Spleen (tissue), 13 donors: Measurements from ENCODE around the gene LRRC53. TPM values are rescaled to one million over a fixed set of nuclear protein-coding genes. Genes with fewer than 3 reads are reported as not detected.

Source experiments
- DNase-seq: peaks from one replicate; pipeline ENCODE4 v3.0.0-alpha.2; 2020
- H3K27ac ChIP-seq, 8 donors: fragments of 200-600 bp; sonication (generic) in 7 of 8; 1 replicate in 4 of 8; 2 replicates in 4 of 8; pipeline versions ENCODE4 v1.5.0 to v1.8.0; 2016 to 2021; ENCODE audit warnings: inconsistent platforms in 4 of 8, mild to moderate bottlenecking in 4 of 8, moderate library complexity in 1 of 8
- H3K27me3 ChIP-seq, 7 donors: fragments of 200-600 bp; sonication (generic) in 6 of 7; replicated peaks in 1 of 7; 1 replicate in 4 of 7; 2 replicates in 3 of 7; pipeline versions ENCODE4 v1.5.0 to v1.8.0; 2016 to 2021; ENCODE audit warnings: inconsistent platforms in 3 of 7, mild to moderate bottlenecking in 1 of 7
- H3K36me3 ChIP-seq, 6 donors: fragments of 200-600 bp; sonication (generic) in 5 of 6; 1 replicate in 4 of 6; 2 replicates in 2 of 6; pipeline versions ENCODE4 v1.5.0 to v1.8.0; 2016 to 2021; ENCODE audit warnings: inconsistent platforms in 2 of 6
- H3K4me1 ChIP-seq, 6 donors: fragments of 200-600 bp; sonication (generic) in 5 of 6; 1 replicate in 3 of 6; 2 replicates in 3 of 6; pipeline versions ENCODE4 v1.5.0 to v1.8.0; 2016 to 2021; ENCODE audit warnings: inconsistent platforms in 3 of 6
- H3K4me3 ChIP-seq, 8 donors: fragments of 200-600 bp; sonication (generic) in 7 of 8; 1 replicate in 4 of 8; 2 replicates in 4 of 8; pipeline versions ENCODE4 v1.5.0 to v1.8.0; 2016 to 2021; ENCODE audit warnings: inconsistent platforms in 4 of 8, mild to moderate bottlenecking in 4 of 8, moderate library complexity in 2 of 8
- H3K9me3 ChIP-seq, 8 donors: fragments of 200-600 bp; sonication (generic) in 7 of 8; 1 replicate in 4 of 8; 2 replicates in 4 of 8; pipeline versions ENCODE4 v1.5.0 to v1.8.0; 2016 to 2021; ENCODE audit warnings: inconsistent platforms in 4 of 8
- CTCF ChIP-seq, 11 experiments: fragments of 200-600 bp in 7 of 11; fragments of 450-650 bp in 4 of 11; sonication (generic) in 4 of 11; IDR thresholded peaks in 8 of 11; conservative IDR thresholded peaks in 3 of 11; 1 replicate in 7 of 11; 2 replicates in 4 of 11; pipeline versions ENCODE4 v1.4.0 to v1.8.0; 2016 to 2021; ENCODE audit warnings: antibody characterized with exemption in 11 of 11, inconsistent platforms in 4 of 11, mild to moderate bottlenecking in 1 of 11
- POLR2A ChIP-seq, 3 donors: fragments of 450-650 bp; IDR thresholded peaks; one replicate each; pipeline ENCODE4 v1.5.1; 2017; ENCODE audit warnings: antibody characterized with exemption in 3 of 3, mild to moderate bottlenecking in 1 of 3
- POLR2AphosphoS5 ChIP-seq, 3 donors: sonication (generic); formaldehyde crosslinking; IDR thresholded peaks; one replicate each; pipeline ENCODE4 v1.5.1; 2017; ENCODE audit warnings: antibody characterized with exemption in 3 of 3
- WGBS, 5 donors: extraction: QIAGEN DNeasy Blood & Tissue Kit in 3 of 5; methylation state at CpG; one replicate each; pipeline versions ENCODE4 v1.1.5 to v1.1.7; 2013 to 2018; 5-methylcytosine and 5-hydroxymethylcytosine counted together
- intact Hi-C: fragments of 100-400 bp; cut with DNase I; formaldehyde crosslinking; loops from one replicate; pipeline ENCODE4 v1.15.0; 2023; ENCODE audit warnings: low total_unique reads
- long read RNA-seq, 2 donors: transcript quantifications; one replicate each; lab custom pipeline, GENCODE V29; 2026
- polyA plus RNA-seq, 3 donors: library from polyadenylated mRNA; stranded (reverse); fragments of 200-250 nt; gene quantifications; one replicate each; pipeline ENCODE4 v1.2.1, GENCODE V29; 2013
- total RNA-seq, 7 donors: library from RNA; depleted of rRNA in 3 of 7; stranded (reverse); fragments of >200 nt in 3 of 7; fragmentation: NEBNext Ultra II Directional in 4 of 7; extraction: Animal tissue kit (Norgen Biotek cat#: 25700) in 4 of 7; gene quantifications; one replicate each; pipeline versions ENCODE4 v1.1.0 to v1.2.1, GENCODE V29; 2016 to 2021
- donor health status: healthy with polysubstance abuse.
- donor health status: DM: no; HTN: no; CAD: no; lungs with moderate emphysema.
- donor health status: DM: no; HTN: no; CAD: no.
- donor health status: Bipolar disorder and iron deficiency.
- donor health status: healthy.
- donor health status: DM: no; HTN: no; CAD: no.
- donor health status: DM: yes; HTN: yes; CAD: no.

The LRRC53 gene
- total RNA-seq (not detected), polyA plus RNA-seq (not detected)
- long read RNA-seq, donor 1: 0 reads
- long read RNA-seq, donor 2: 0 reads

- TF ChIP-seq CTCF (IDR thresholded peaks at IDR 0.05 in 8 of 11, conservative IDR thresholded peaks at IDR 0.05 in 3 of 11) (no peak), POLR2A (IDR thresholded peaks at IDR 0.05) (no peak), POLR2AphosphoS5 (IDR thresholded peaks at IDR 0.05) (no peak)
- H3K27me3 ChIP-seq: no peaks in the 10 kb centered on the region
- no peaks in the 10 kb centered on the region for H3K4me1 ChIP-seq
- no peak within 1 kb of the TSS for H3K4me3 ChIP-seq
- WGBS, 5 donors: 61 to 76% (median 69%) methylated on average over 2 of the region's 2 CpGs
- no peaks in the 10 kb centered on the region for H3K36me3 ChIP-seq
- intact Hi-C loops: no loop called here
- no peaks in the 10 kb centered on the region for H3K9me3 ChIP-seq
- no peak within 1 kb of the TSS for H3K27ac ChIP-seq
- DNase-seq: no peak
Measured at GRCh38 chr1:74512170-74512915, at the start of gene LRRC53. LRRC53 (minus strand) TSS chr1:74512611; CDS start chr1:74483349, 29,262 bp downstream.

GRCh38 chr1:74549932-74550331, 37.5 kb upstream of the LRRC53 start:
- Histone ChIP-seq H3K36me3 (no peaks in the 10 kb centered on the region), H3K27ac (no peak overlapping the region), H3K4me3 (no peak overlapping the region), H3K4me1 (no peaks in the 10 kb centered on the region), H3K27me3 (no peaks in the 10 kb centered on the region), H3K9me3 (no peaks in the 10 kb centered on the region)
- WGBS, 5 donors: 88 to 96% (median 95%) methylated on average over 2 of the region's 2 CpGs
- intact Hi-C loops: no loop called here
- DNase-seq: no peak
- TF ChIP-seq CTCF (IDR thresholded peaks at IDR 0.05 in 8 of 11, conservative IDR thresholded peaks at IDR 0.05 in 3 of 11) (no peak), POLR2A (IDR thresholded peaks at IDR 0.05) (no peak), POLR2AphosphoS5 (IDR thresholded peaks at IDR 0.05) (no peak)

GRCh38 chr1:74548961-74549750, 36.7 kb upstream of the LRRC53 start:
- no peak overlapping the region for H3K4me3 ChIP-seq
- no peaks in the 10 kb centered on the region for H3K9me3 ChIP-seq
- no peak overlapping the region for H3K27ac ChIP-seq
- intact Hi-C loops: no loop called here
- 71 to 82% (median 75%) methylated on average over 4 of the region's 4 CpGs for WGBS, 5 donors
- no peaks in the 10 kb centered on the region for H3K36me3 ChIP-seq
- no peaks in the 10 kb centered on the region for H3K27me3 ChIP-seq
- DNase-seq: no peak
- TF ChIP-seq CTCF (IDR thresholded peaks at IDR 0.05 in 8 of 11, conservative IDR thresholded peaks at IDR 0.05 in 3 of 11) (no peak), POLR2AphosphoS5 (IDR thresholded peaks at IDR 0.05) (no peak), POLR2A (IDR thresholded peaks at IDR 0.05) (no peak)
- H3K4me1 ChIP-seq: no peaks in the 10 kb centered on the region

- no peak for DNase-seq
- no peak for TF ChIP-seq POLR2A (IDR thresholded peaks at IDR 0.05)
- TF ChIP-seq CTCF (IDR thresholded peaks at IDR 0.05 in 8 of 11, conservative IDR thresholded peaks at IDR 0.05 in 3 of 11): no peak
- TF ChIP-seq POLR2AphosphoS5 (IDR thresholded peaks at IDR 0.05): no peak
- Histone ChIP-seq H3K27me3 (no peaks in the 10 kb centered on the region), H3K9me3 (no peaks in the 10 kb centered on the region), H3K27ac (no peak overlapping the region), H3K36me3 (no peaks in the 10 kb centered on the region), H3K4me1 (no peaks in the 10 kb centered on the region), H3K4me3 (no peak overlapping the region)
- intact Hi-C loops: no loop called here
- 84 to 95% (median 87%) methylated on average over 2 of the region's 2 CpGs for WGBS, 5 donors
Measured at GRCh38 chr1:74545821-74546220, 33.4 kb upstream of the LRRC53 start.
